Neural progenitor cell (in vitro differentiated cells): ENCODE results near the gene DOK5. TPM values are rescaled to one million over a fixed set of nuclear protein-coding genes. Genes with fewer than 3 reads are reported as not detected.

Experiments
- DNase-seq: peaks from one replicate; pipeline ENCODE4 v3.0.0-alpha.2; 2016; ENCODE audit warnings: low spot score
- H2AFZ ChIP-seq: fragments of 200-600 bp; sonication (generic); replicated peaks from 2 replicates; pipeline ENCODE4 v1.6.1; 2016; ENCODE audit warnings: antibody characterized with exemption
- H3F3A ChIP-seq: fragments of 200-600 bp; sonication (generic); 2 replicates; pipeline ENCODE4 v1.6.1; 2016; ENCODE audit warnings: antibody characterized with exemption, low read depth
- H3K27ac ChIP-seq: fragments of 200-600 bp; sonication (generic); 2 replicates; pipeline ENCODE4 v1.5.1; 2016; ENCODE audit warnings: mild to moderate bottlenecking
- H3K27me3 ChIP-seq: fragments of 200-600 bp; sonication (generic); 2 replicates; pipeline ENCODE4 v1.6.1; 2016; ENCODE audit warnings: mild to moderate bottlenecking, moderate library complexity
- H3K36me3 ChIP-seq: fragments of 200-600 bp; sonication (generic); 2 replicates; pipeline ENCODE4 v1.5.1; 2016
- H3K4me1 ChIP-seq: fragments of 200-600 bp; sonication (generic); 2 replicates; pipeline ENCODE4 v1.6.1; 2016; ENCODE audit warnings: mixed run types
- H3K4me2 ChIP-seq: fragments of 200-600 bp; sonication (generic); 2 replicates; pipeline ENCODE4 v1.6.1; 2016
- H3K4me3 ChIP-seq: fragments of 200-600 bp; sonication (generic); 2 replicates; pipeline ENCODE4 v1.5.1; 2016
- H3K79me2 ChIP-seq: fragments of 200-600 bp; sonication (generic); 2 replicates; pipeline ENCODE4 v1.6.1; 2016; ENCODE audit warnings: low read depth
- H3K9ac ChIP-seq: fragments of 200-600 bp; sonication (generic); 2 replicates; pipeline ENCODE4 v1.6.1; 2016
- H3K9me3 ChIP-seq: fragments of 200-600 bp; sonication (generic); 2 replicates; pipeline ENCODE4 v1.5.1; 2016; ENCODE audit warnings: low read depth
- H4K20me1 ChIP-seq: fragments of 200-600 bp; sonication (generic); 2 replicates; pipeline ENCODE4 v1.6.1; 2016; ENCODE audit warnings: low read depth
- H3K27ac Mint-ChIP-seq: 3 replicates; pipeline ENCODE4 v1.8.0; 2021; ENCODE audit warnings: mixed read lengths
- H3K27me3 Mint-ChIP-seq: 2 replicates; pipeline ENCODE4 v1.8.0; 2022; ENCODE audit warnings: low read depth, mild to moderate bottlenecking, inconsistent platforms, moderate library complexity, mixed read lengths; ENCODE audit not compliant: insufficient read depth
- H3K36me3 Mint-ChIP-seq: 3 replicates; pipeline ENCODE4 v1.8.0; 2021; ENCODE audit warnings: mixed read lengths
- H3K4me1 Mint-ChIP-seq: 3 replicates; pipeline ENCODE4 v1.8.0; 2021; ENCODE audit warnings: mixed read lengths
- H3K4me3 Mint-ChIP-seq: 3 replicates; pipeline ENCODE4 v1.8.0; 2021; ENCODE audit warnings: mild to moderate bottlenecking, moderate library complexity, mixed read lengths
- H3K9me3 Mint-ChIP-seq: 3 replicates; pipeline ENCODE4 v1.8.0; 2020; ENCODE audit warnings: mixed read lengths
- EZH2 ChIP-seq: fragments of 200-600 bp; sonication (generic); IDR thresholded peaks from 2 replicates; pipeline ENCODE4 v1.6.1; 2017; ENCODE audit warnings: antibody characterized with exemption, mild to moderate bottlenecking, moderate library complexity
- EZH2phosphoT487 ChIP-seq: fragments of 200-600 bp; sonication (generic); IDR thresholded peaks from 2 replicates; pipeline ENCODE4 v1.6.1; 2017; ENCODE audit warnings: antibody characterized with exemption
- total RNA-seq: library from RNA; depleted of rRNA; stranded (reverse); fragments of >200 nt; gene quantifications from 2 replicates; pipeline ENCODE4 v1.2.3, GENCODE V29; 2015; ENCODE audit warnings: low replicate concordance
- TF ChIP-seq, protein P1 (sequence below): fragments of 200-600 bp; sonication (generic); IDR thresholded peaks from 2 replicates; pipeline ENCODE4 v1.5.1; 2017; ENCODE audit warnings: antibody characterized with exemption, mild to moderate bottlenecking

DOK5 gene
- total RNA-seq, 1 donor from 2014 or later, result 3.1 TPM

DNA sequence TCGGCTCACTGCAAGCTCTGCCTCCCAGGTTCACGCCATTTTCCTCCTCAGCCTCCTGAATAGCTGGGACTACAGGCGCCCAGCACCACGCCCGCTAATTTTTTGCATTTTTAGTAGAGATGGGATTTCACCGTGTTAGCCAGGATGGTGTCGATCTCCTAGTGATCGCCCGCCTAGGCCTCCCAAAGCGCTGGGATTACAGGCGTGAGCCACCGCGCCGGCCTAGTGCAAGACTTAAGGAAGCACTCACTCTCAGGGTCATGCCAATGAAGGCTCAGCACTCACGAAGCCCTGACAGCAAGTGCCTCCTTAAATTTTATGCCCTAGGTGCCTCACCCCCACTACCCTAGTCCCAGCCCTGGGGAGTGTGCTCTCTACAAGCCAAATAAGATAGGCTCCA lies 4.7 kb upstream of the DOK5 start:
- Histone ChIP-seq H3K36me3 (no peaks in the 10 kb centered on the region), H3K9me3 (no peaks in the 10 kb centered on the region), H3K27ac (no peak overlapping the region), H3K4me3 (no peak overlapping the region), H3K79me2 (no peaks in the 10 kb centered on the region), H2AFZ (no peak overlapping the region), H3F3A (peaks cover 14% of the 10 kb centered on the region), H4K20me1 (no peaks in the 10 kb centered on the region), H3K27me3 (peaks cover 20% of the 10 kb centered on the region), H3K9ac (no peak overlapping the region), H3K4me2 (no peak overlapping the region), H3K4me1 (no peaks in the 10 kb centered on the region)
- no peak overlapping the region for H3K4me3 Mint-ChIP-seq
- H3K4me1 Mint-ChIP-seq, result peaks cover 19% of the 10 kb centered on the region
- H3K27ac Mint-ChIP-seq, result no peak overlapping the region
- DNase-seq, result no peak
- TF ChIP-seq EZH2, result no peak
- TF ChIP-seq, protein P1, sequence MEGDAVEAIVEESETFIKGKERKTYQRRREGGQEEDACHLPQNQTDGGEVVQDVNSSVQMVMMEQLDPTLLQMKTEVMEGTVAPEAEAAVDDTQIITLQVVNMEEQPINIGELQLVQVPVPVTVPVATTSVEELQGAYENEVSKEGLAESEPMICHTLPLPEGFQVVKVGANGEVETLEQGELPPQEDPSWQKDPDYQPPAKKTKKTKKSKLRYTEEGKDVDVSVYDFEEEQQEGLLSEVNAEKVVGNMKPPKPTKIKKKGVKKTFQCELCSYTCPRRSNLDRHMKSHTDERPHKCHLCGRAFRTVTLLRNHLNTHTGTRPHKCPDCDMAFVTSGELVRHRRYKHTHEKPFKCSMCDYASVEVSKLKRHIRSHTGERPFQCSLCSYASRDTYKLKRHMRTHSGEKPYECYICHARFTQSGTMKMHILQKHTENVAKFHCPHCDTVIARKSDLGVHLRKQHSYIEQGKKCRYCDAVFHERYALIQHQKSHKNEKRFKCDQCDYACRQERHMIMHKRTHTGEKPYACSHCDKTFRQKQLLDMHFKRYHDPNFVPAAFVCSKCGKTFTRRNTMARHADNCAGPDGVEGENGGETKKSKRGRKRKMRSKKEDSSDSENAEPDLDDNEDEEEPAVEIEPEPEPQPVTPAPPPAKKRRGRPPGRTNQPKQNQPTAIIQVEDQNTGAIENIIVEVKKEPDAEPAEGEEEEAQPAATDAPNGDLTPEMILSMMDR, result no peak
- no peak for TF ChIP-seq EZH2phosphoT487
- H3K36me3 Mint-ChIP-seq, result no peaks in the 10 kb centered on the region
- peaks cover 4% of the 10 kb centered on the region for H3K9me3 Mint-ChIP-seq
- H3K27me3 Mint-ChIP-seq, result peaks cover 5% of the 10 kb centered on the region

DNA sequence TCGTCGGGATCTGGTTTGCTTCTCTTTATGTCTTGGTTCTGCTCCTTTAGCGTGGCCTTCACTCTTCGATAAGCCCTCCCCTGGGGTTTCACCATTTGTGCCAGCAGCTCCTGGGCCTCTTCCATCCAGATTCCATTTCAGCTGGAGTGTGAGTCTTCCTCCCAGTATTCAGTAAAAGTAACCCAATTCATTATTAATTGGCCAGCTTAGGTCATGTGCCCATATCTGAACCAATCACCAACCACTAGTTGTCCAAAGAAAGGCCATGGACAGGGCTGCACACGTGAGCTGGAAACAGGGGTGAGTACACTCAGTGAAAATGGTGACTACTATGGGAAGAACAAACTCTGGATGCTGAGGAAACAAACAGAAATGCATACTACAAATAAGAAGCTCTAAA lies 2.8 kb upstream of the DOK5 start:
- peaks cover 30% of the 10 kb centered on the region for H3K4me1 Mint-ChIP-seq
- Histone ChIP-seq H3K4me3 (no peak overlapping the region), H3K4me2 (no peak overlapping the region), H3F3A (peaks cover 16% of the 10 kb centered on the region), H3K27ac (no peak overlapping the region), H3K9ac (no peak overlapping the region), H3K9me3 (no peaks in the 10 kb centered on the region), H3K27me3 (peaks cover 38% of the 10 kb centered on the region), H2AFZ (no peak overlapping the region), H3K4me1 (peaks cover 13% of the 10 kb centered on the region), H3K36me3 (no peaks in the 10 kb centered on the region), H4K20me1 (no peaks in the 10 kb centered on the region), H3K79me2 (no peaks in the 10 kb centered on the region)
- peaks cover 4% of the 10 kb centered on the region for H3K9me3 Mint-ChIP-seq
- no peak overlapping the region for H3K4me3 Mint-ChIP-seq
- TF ChIP-seq EZH2phosphoT487, result no peak
- TF ChIP-seq, protein P1, result no peak
- TF ChIP-seq EZH2, result no peak
- peaks cover 5% of the 10 kb centered on the region for H3K27me3 Mint-ChIP-seq
- no peak overlapping the region for H3K27ac Mint-ChIP-seq
- H3K36me3 Mint-ChIP-seq, result no peaks in the 10 kb centered on the region
- no peak for DNase-seq

DNA sequence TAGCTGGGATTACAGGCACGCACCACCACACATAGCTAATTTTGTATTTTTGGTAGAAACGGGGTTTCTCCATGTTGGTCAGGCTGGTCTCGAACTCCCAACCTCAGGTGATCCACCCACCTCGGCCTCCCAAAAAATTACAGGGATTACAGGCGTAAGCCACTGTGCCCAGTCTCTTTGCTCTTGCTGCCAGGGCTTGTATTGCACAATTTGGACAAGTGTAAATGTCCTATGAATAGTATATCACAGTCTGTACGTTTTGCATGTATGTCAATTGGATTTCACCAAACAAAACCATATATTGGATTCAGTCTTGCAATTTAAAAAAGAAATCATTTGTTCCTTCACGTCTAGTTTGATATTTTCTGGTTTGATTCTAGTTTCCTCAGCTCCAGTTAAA lies 2.1 kb upstream of the DOK5 start:
- Histone ChIP-seq H3K36me3 (no peaks in the 10 kb centered on the region), H3F3A (peaks cover 16% of the 10 kb centered on the region), H2AFZ (no peak overlapping the region), H3K27ac (no peak overlapping the region), H3K4me2 (no peak overlapping the region), H3K4me3 (no peak overlapping the region), H3K9ac (no peak overlapping the region), H4K20me1 (no peaks in the 10 kb centered on the region), H3K4me1 (peaks cover 16% of the 10 kb centered on the region), H3K9me3 (no peaks in the 10 kb centered on the region), H3K79me2 (no peaks in the 10 kb centered on the region), H3K27me3 (peaks cover 45% of the 10 kb centered on the region)
- Mint-ChIP-seq H3K27ac (peak overlapping the region; percentile 61), H3K4me1 (peaks cover 35% of the 10 kb centered on the region), H3K9me3 (peaks cover 4% of the 10 kb centered on the region), H3K27me3 (peaks cover 2% of the 10 kb centered on the region), H3K36me3 (no peaks in the 10 kb centered on the region), H3K4me3 (no peak overlapping the region)
- TF ChIP-seq EZH2 (no peak), EZH2phosphoT487 (no peak)
- TF ChIP-seq, protein P1, result no peak
- DNase-seq, result no peak
